HCT116 (cell line): Measurements from ENCODE around the gene C10orf95. TPM values are rescaled to one million over a fixed set of nuclear protein-coding genes. Genes with fewer than 3 reads are reported as not detected.

Source experiments
- ATAC-seq: fragments of 200-7000 bp; cut with Tn5 transposase; 2 replicates; pipeline ENCODE4 v1.9.1; 2020; ENCODE audit warnings: mild to moderate bottlenecking, moderate library complexity
- BruUV-seq: library from RNA; stranded (reverse); fragments of 400-500 nt; replicated peaks from 2 replicates; lab custom pipeline; 2021; lab: Mats Ljungman, UMichigan
- CTCF ChIA-PET: fragments of 300-600 bp; sonication (Branson Sonifier 250); formaldehyde crosslinking; loops from one replicate; lab custom pipeline; 2021; ENCODE audit warnings: antibody characterized with exemption; lab: Charles Lee
- POLR2A ChIA-PET: fragments of 300-600, 350-600 bp; sonication (Branson Sonifier 250); formaldehyde crosslinking; loops from one replicate; lab custom pipeline; 2021; ENCODE audit warnings: antibody characterized with exemption; lab: Charles Lee
- RAD21 ChIA-PET, 2 experiments: fragments of 300-600 bp; sonication (Branson Sonifier 250); formaldehyde crosslinking; loops; one replicate each; lab custom pipeline; 2023; ENCODE audit warnings: low total read pairs in 2 of 2; ENCODE audit not compliant: uncharacterized antibody in 2 of 2, unreplicated experiment in 2 of 2, low non-redundant PET in 1 of 2; lab: Charles Lee
- DNase-seq: peaks from one replicate; pipeline ENCODE4 v3.0.0-alpha.2; 2010; ENCODE audit warnings: low read depth, low spot score
- H2AFZ ChIP-seq: fragments of 200-600 bp; shearing (Covaris generic), sonication (generic); 2 replicates; pipeline ENCODE4 v1.6.1; 2017; ENCODE audit warnings: low read depth, mixed run types, mixed read lengths, antibody characterized with exemption, low read length; ENCODE audit not compliant: poor library complexity, severe bottlenecking
- H3K27ac ChIP-seq: 2 replicates; pipeline ENCODE4 v1.5.1; 2012; ENCODE audit warnings: low read depth, low read length
- H3K27me3 ChIP-seq: fragments of 200-600 bp; sonication (generic); 2 replicates; pipeline ENCODE4 v1.6.1; 2016; ENCODE audit warnings: mixed run types, low read length, mixed read lengths; ENCODE audit not compliant: insufficient read depth
- H3K36me3 ChIP-seq, 2 experiments: fragments of 200-500 bp in 1 of 2; fragments of 200-600 bp in 1 of 2; sonication (Bioruptor generic) in 1 of 2; sonication (generic) in 1 of 2; 2 replicates each; pipeline versions ENCODE4 v1.5.1 to v1.6.1; 2014 to 2016; ENCODE audit warnings: low read length in 2 of 2, inconsistent platforms in 1 of 2, mixed read lengths in 1 of 2, mixed run types in 1 of 2; ENCODE audit not compliant: insufficient read depth in 2 of 2, control insufficient read depth in 1 of 2
- H3K4me1 ChIP-seq, 2 experiments: fragments of 200-600 bp in 1 of 2; sonication (generic) in 1 of 2; 2 replicates each; pipeline versions ENCODE4 v1.5.1 to v1.6.1; 2012 to 2017; ENCODE audit warnings: low read length in 2 of 2, inconsistent platforms in 1 of 2, mild to moderate bottlenecking in 1 of 2, mixed read lengths in 1 of 2, mixed run types in 1 of 2, moderate library complexity in 1 of 2; ENCODE audit not compliant: insufficient read depth in 2 of 2, control insufficient read depth in 1 of 2
- H3K4me2 ChIP-seq: fragments of 200-600 bp; sonication (generic); 2 replicates; pipeline ENCODE4 v1.6.1; 2017; ENCODE audit warnings: mixed run types, low read length, mixed read lengths
- H3K4me3 ChIP-seq, 2 experiments: fragments of 200-600 bp in 1 of 2; sonication (generic) in 1 of 2; replicated peaks in 1 of 2; 2 replicates each; pipeline ENCODE4 v1.5.1; 2011 to 2016; ENCODE audit warnings: low read length in 2 of 2, control low read depth in 1 of 2, low read depth in 1 of 2, mild to moderate bottlenecking in 1 of 2, mixed read lengths in 1 of 2, mixed run types in 1 of 2
- H3K79me2 ChIP-seq: fragments of 200-600 bp; sonication (generic); 2 replicates; pipeline ENCODE4 v1.6.1; 2017; ENCODE audit warnings: mild to moderate bottlenecking, mixed run types, low read length, moderate library complexity, mixed read lengths; ENCODE audit not compliant: insufficient read depth
- H3K9ac ChIP-seq: fragments of 200-600 bp; sonication (generic); 2 replicates; pipeline ENCODE4 v1.6.1; 2016; ENCODE audit warnings: low read length, mixed read lengths
- H3K9me2 ChIP-seq: fragments of 200-600 bp; sonication (generic), shearing (Covaris generic); 2 replicates; pipeline ENCODE4 v1.6.1; 2017; ENCODE audit warnings: mixed run types, mild to moderate bottlenecking, moderate library complexity; ENCODE audit not compliant: insufficient read depth
- H3K9me3 ChIP-seq, 2 experiments: fragments of 200-500 bp in 1 of 2; fragments of 200-600 bp in 1 of 2; sonication (Bioruptor generic) in 1 of 2; sonication (generic) in 1 of 2; 2 replicates each; pipeline ENCODE4 v1.6.1; 2014 to 2017; ENCODE audit warnings: low read length in 2 of 2, mixed read lengths in 2 of 2, inconsistent platforms in 1 of 2, low read depth in 1 of 2, mild to moderate bottlenecking in 1 of 2, mixed run types in 1 of 2, moderate library complexity in 1 of 2; ENCODE audit not compliant: control insufficient read depth in 1 of 2, insufficient read depth in 1 of 2
- H4K20me1 ChIP-seq: fragments of 200-600 bp; sonication (generic), shearing (Covaris generic); 2 replicates; pipeline ENCODE4 v1.6.1; 2017; ENCODE audit warnings: mixed run types, mild to moderate bottlenecking, moderate library complexity; ENCODE audit not compliant: insufficient read depth
- ELF1 ChIP-seq: IDR thresholded peaks from 2 replicates; pipeline ENCODE4 v1.6.1; 2012; ENCODE audit warnings: low read depth, borderline replicate concordance
- EZH2 ChIP-seq: fragments of 200-600 bp; sonication (generic); IDR thresholded peaks from 2 replicates; pipeline ENCODE4 v1.6.1; 2017; ENCODE audit warnings: antibody characterized with exemption, mixed run types
- JUND ChIP-seq: IDR thresholded peaks from 2 replicates; pipeline ENCODE4 v1.6.1; 2012
- POLR2AphosphoS5 ChIP-seq: IDR thresholded peaks from 2 replicates; pipeline ENCODE4 v1.6.1; 2011; ENCODE audit warnings: mild to moderate bottlenecking, low read depth, low read length, moderate library complexity
- SRF ChIP-seq: IDR thresholded peaks from 2 replicates; pipeline ENCODE4 v1.6.1; 2012; ENCODE audit warnings: low read depth
- YY1 ChIP-seq: IDR thresholded peaks from 2 replicates; pipeline ENCODE4 v1.6.1; 2011; ENCODE audit warnings: low read length, low read depth, moderate library complexity, mild to moderate bottlenecking; ENCODE audit not compliant: insufficient replicate concordance; ENCODE audit errors: extremely low read depth
- ZBTB33 ChIP-seq: IDR thresholded peaks from 2 replicates; pipeline ENCODE4 v1.6.1; 2011; ENCODE audit warnings: mild to moderate bottlenecking, low read length, moderate library complexity; ENCODE audit not compliant: insufficient replicate concordance; ENCODE audit errors: extremely low read depth
- intact Hi-C: fragments of 100-400 bp; cut with micrococcal nuclease; formaldehyde crosslinking; loops from 2 replicates; pipeline ENCODE4 v1.10.0; 2022
- total RNA-seq: library from RNA; stranded (reverse); gene quantifications from one replicate; pipeline ENCODE4 v1.2.1, GENCODE V29; 2021; ENCODE audit not compliant: unreplicated experiment

The C10orf95 gene
- total RNA-seq, 1 experiment from 2014 or later = 2.1 TPM

GRCh38 chr10:102413806-102414561 is 37.4 kb downstream of the C10orf95 start:
- Histone ChIP-seq H3K9ac (no peak overlapping the region), H2AFZ (no peak overlapping the region), H3K4me1 (peaks cover 8 to 13% of the 10 kb centered on the region in 2 experiments), H3K36me3 (no peaks in the 10 kb centered on the region), H3K27ac (no peak overlapping the region), H3K79me2 (no peaks in the 10 kb centered on the region), H3K9me3 (no peaks in the 10 kb centered on the region), H3K4me3 (no peak overlapping the region), H3K9me2 (no peaks in the 10 kb centered on the region), H3K4me2 (no peak overlapping the region), H3K27me3 (peaks cover 3% of the 10 kb centered on the region; the same call in 1 of the 2 replicates), H4K20me1 (no peaks in the 10 kb centered on the region)
- ChIA-PET RAD21 (no interaction called here), CTCF (interaction anchor here (0.7 to 1.0 kb wide), 2 partner anchors 10 to 15 kb away, joined by 3 read pairs; no protein-coding TSS in a partner anchor), POLR2A (interaction anchor here (0.6 to 1.4 kb wide), 2 partner anchors 8 to 1200 kb away, joined by 3 read pairs; no protein-coding TSS in a partner anchor)
- DNase-seq (no peak), ATAC-seq (no peak)
- TF ChIP-seq SRF = no peak
- TF ChIP-seq EZH2 = no peak
- no peak for TF ChIP-seq JUND
- no peak for TF ChIP-seq YY1
- no peak for TF ChIP-seq ELF1
- BruUV-seq = no TSS peak
- intact Hi-C loops = no loop called here

GRCh38 chr10:102413053-102413705 is 38.2 kb downstream of the C10orf95 start:
- BruUV-seq = no TSS peak
- ChIA-PET POLR2A (interaction anchor here (0.6 to 1.4 kb wide), 2 partner anchors 9 to 1200 kb away, joined by 3 read pairs; no protein-coding TSS in a partner anchor), RAD21 (interaction anchor here in 1 of 2 experiments (0.6 kb wide), 1 partner anchor 19 kb away, joined by 5 read pairs; the partner anchor contains the start of gene CUEDC2), CTCF (interaction anchor here (0.7 kb wide), 1 partner anchor 10 kb away, joined by 3 read pairs; no protein-coding TSS in a partner anchor)
- no peak overlapping the region for H3K4me3 ChIP-seq
- intact Hi-C loops = no loop called here
- no peak overlapping the region for H3K4me2 ChIP-seq
- H2AFZ ChIP-seq = no peak overlapping the region
- H3K27ac ChIP-seq = no peak overlapping the region
- H3K4me1 ChIP-seq = peaks cover 11 to 19% of the 10 kb centered on the region in 2 experiments
- no peak for TF ChIP-seq ZBTB33
- 0 out of 2 replicates have a peak, but pooled peaks have one; percentile 13 for TF ChIP-seq POLR2AphosphoS5
- no peaks in the 10 kb centered on the region for H3K36me3 ChIP-seq
- no peaks in the 10 kb centered on the region for H3K79me2 ChIP-seq
- no peak for DNase-seq
- ATAC-seq = no peak
- no peak overlapping the region for H3K9ac ChIP-seq
- H3K9me3 ChIP-seq = no peaks in the 10 kb centered on the region
- peaks cover 3% of the 10 kb centered on the region; the same call in 1 of the 2 replicates for H3K27me3 ChIP-seq
- H4K20me1 ChIP-seq = no peaks in the 10 kb centered on the region
- H3K9me2 ChIP-seq = no peaks in the 10 kb centered on the region
